Measurements from ENCODE around the gene EYS. TPM values are rescaled to one million over a fixed set of nuclear protein-coding genes. Genes with fewer than 3 reads are reported as not detected.

The EYS gene
- total and polyA plus RNA-seq, 2 donors from 2014 or later, result not detected

- Histone ChIP-seq H3K4me3 (ENCODE audit: low read length in 3 of 3) (no peak overlapping the region), H3K4me1 (ENCODE audit: control insufficient read depth in 2 of 3, insufficient read depth in 2 of 3, low read depth in 1 of 3, low read length in 3 of 3) (no peaks in the 10 kb centered on the region), H3K9ac (ENCODE audit: low read length in 3 of 3) (no peak overlapping the region), H3K36me3 (ENCODE audit: control insufficient read depth in 2 of 3, insufficient read depth in 3 of 3, low read length in 3 of 3) (no peaks in the 10 kb centered on the region), H3K27ac (ENCODE audit: low read depth in 2 of 2, low read length in 2 of 2) (no peak overlapping the region), H3K9me3 (ENCODE audit: control insufficient read depth in 2 of 3, insufficient read depth in 1 of 3, low read length in 3 of 3) (no peaks in the 10 kb centered on the region), H3K27me3 (ENCODE audit: control insufficient read depth, insufficient read depth, low read length) (no peaks in the 10 kb centered on the region)
- intact Hi-C loops (cut with DNase I), result no loop called here
- FAIRE-seq (no peak), DNase-seq (no peak)
- no peak for TF ChIP-seq CTCF (IDR thresholded peaks at IDR 0.05; ENCODE audit: borderline replicate concordance, extremely low read depth, insufficient read depth)
These were observed 980.0 kb downstream of the EYS start for GRCh38 chr6:64727075-64727474.

GRCh38 chr6:64724091-64724490 lies 982.9 kb downstream of the EYS start:
- Histone ChIP-seq H3K36me3 (ENCODE audit: control insufficient read depth in 2 of 3, insufficient read depth in 3 of 3, low read length in 3 of 3) (no peaks in the 10 kb centered on the region), H3K4me1 (ENCODE audit: control insufficient read depth in 2 of 3, insufficient read depth in 2 of 3, low read depth in 1 of 3, low read length in 3 of 3) (no peaks in the 10 kb centered on the region), H3K27ac (ENCODE audit: low read depth in 2 of 2, low read length in 2 of 2) (no peak overlapping the region), H3K9ac (ENCODE audit: low read length in 3 of 3) (no peak overlapping the region), H3K4me3 (ENCODE audit: low read length in 3 of 3) (no peak overlapping the region), H3K9me3 (ENCODE audit: control insufficient read depth in 2 of 3, insufficient read depth in 1 of 3, low read length in 3 of 3) (no peaks in the 10 kb centered on the region), H3K27me3 (ENCODE audit: control insufficient read depth, insufficient read depth, low read length) (no peaks in the 10 kb centered on the region)
- DNase-seq (no peak), FAIRE-seq (no peak)
- TF ChIP-seq CTCF (IDR thresholded peaks at IDR 0.05; ENCODE audit: borderline replicate concordance, extremely low read depth, insufficient read depth), result no peak
- intact Hi-C loops (cut with DNase I), result no loop called here

- intact Hi-C loops (cut with DNase I), result no loop called here
- DNase-seq (no peak), FAIRE-seq (no peak)
- Histone ChIP-seq H3K9me3 (ENCODE audit: control insufficient read depth in 2 of 3, insufficient read depth in 1 of 3, low read length in 3 of 3) (no peaks in the 10 kb centered on the region), H3K9ac (ENCODE audit: low read length in 3 of 3) (no peak overlapping the region), H3K27me3 (ENCODE audit: control insufficient read depth, insufficient read depth, low read length) (no peaks in the 10 kb centered on the region), H3K4me3 (ENCODE audit: low read length in 3 of 3) (no peak overlapping the region), H3K36me3 (ENCODE audit: control insufficient read depth in 2 of 3, insufficient read depth in 3 of 3, low read length in 3 of 3) (no peaks in the 10 kb centered on the region), H3K27ac (ENCODE audit: low read depth in 2 of 2, low read length in 2 of 2) (no peak overlapping the region), H3K4me1 (ENCODE audit: control insufficient read depth in 2 of 3, insufficient read depth in 2 of 3, low read depth in 1 of 3, low read length in 3 of 3) (no peaks in the 10 kb centered on the region)
- no peak for TF ChIP-seq CTCF (IDR thresholded peaks at IDR 0.05; ENCODE audit: borderline replicate concordance, extremely low read depth, insufficient read depth)
These were observed 983.5 kb downstream of the EYS start for GRCh38 chr6:64723327-64724058.

- no peak overlapping the region for H3K9ac ChIP-seq (ENCODE audit: low read length in 3 of 3)
- DNase-seq (no peak), FAIRE-seq (no peak)
- TF ChIP-seq CTCF (IDR thresholded peaks at IDR 0.05; ENCODE audit: borderline replicate concordance, extremely low read depth, insufficient read depth), result no peak
- intact Hi-C loops (cut with DNase I), result no loop called here
- H3K4me1 ChIP-seq (ENCODE audit: control insufficient read depth in 2 of 3, insufficient read depth in 2 of 3, low read depth in 1 of 3, low read length in 3 of 3), result no peaks in the 10 kb centered on the region
- no peaks in the 10 kb centered on the region for H3K9me3 ChIP-seq (ENCODE audit: control insufficient read depth in 2 of 3, insufficient read depth in 1 of 3, low read length in 3 of 3)
- no peak overlapping the region for H3K27ac ChIP-seq (ENCODE audit: low read depth in 2 of 2, low read length in 2 of 2)
- no peaks in the 10 kb centered on the region for H3K36me3 ChIP-seq (ENCODE audit: control insufficient read depth in 2 of 3, insufficient read depth in 3 of 3, low read length in 3 of 3)
- no peaks in the 10 kb centered on the region for H3K27me3 ChIP-seq (ENCODE audit: control insufficient read depth, insufficient read depth, low read length)
- H3K4me3 ChIP-seq (ENCODE audit: low read length in 3 of 3), result no peak overlapping the region
These were observed 985.2 kb downstream of the EYS start for GRCh38 chr6:64721865-64722264.

Measured in kidney (tissue), 14 donors.